NCI-H82 treated with DMSO at 0.1 percent for 48 hours (cell line): Measurements from ENCODE around the gene CAPN3.
A peak's percentile ranks its signal among the peaks of the same experiment; 100 is the strongest.

Experiments used
- DNase-seq: peaks from one replicate; lab custom pipeline; 2025; ENCODE audit not compliant: unreplicated experiment; lab: John Stamatoyannopoulos, UW

The CAPN3 gene

DNA sequence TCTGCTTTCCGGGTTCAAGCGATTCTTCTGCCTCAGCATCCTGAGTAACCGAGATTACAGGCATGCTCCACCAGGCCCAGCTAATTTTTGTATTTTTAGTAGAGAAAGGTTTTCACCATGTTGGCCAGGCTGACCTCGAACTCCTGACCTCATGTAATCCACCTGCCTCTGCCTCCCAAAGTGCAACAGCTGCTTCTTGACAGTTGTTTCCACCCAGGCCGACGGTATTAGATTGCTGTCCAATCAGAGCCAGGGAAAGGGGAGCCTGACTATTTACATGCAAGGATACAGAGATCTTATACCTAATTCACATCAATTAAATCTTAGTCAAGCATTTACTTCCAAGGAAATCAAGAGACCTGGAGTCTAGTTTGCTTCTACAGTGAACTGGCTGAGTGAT, 4.0 kb upstream of the CAPN3 start:
- DNase-seq = no peak

DNA sequence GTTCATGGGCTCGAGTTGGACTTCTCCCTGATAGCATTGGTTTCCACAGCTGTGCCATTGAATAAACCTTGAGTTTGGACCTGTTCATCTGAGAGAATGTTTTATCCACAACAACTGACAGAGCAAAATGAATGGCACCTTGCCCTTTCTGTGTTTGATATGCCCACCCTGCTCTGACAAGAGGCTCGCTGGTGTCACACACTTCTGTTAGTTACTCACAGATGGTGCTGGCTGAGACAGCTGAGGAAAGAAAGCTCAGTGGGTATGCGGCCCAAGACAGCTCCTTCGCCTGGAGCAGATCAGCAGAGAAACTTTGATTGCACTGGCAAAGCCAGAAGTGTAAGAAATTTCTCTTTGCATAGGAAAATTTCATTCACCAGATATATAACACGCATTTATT, 2.5 kb upstream of the CAPN3 start:
- DNase-seq = no peak

- no peak for DNase-seq
Measured at GRCh38 chr15:42358141-42358540, 1.2 kb upstream of the CAPN3 start.

DNA sequence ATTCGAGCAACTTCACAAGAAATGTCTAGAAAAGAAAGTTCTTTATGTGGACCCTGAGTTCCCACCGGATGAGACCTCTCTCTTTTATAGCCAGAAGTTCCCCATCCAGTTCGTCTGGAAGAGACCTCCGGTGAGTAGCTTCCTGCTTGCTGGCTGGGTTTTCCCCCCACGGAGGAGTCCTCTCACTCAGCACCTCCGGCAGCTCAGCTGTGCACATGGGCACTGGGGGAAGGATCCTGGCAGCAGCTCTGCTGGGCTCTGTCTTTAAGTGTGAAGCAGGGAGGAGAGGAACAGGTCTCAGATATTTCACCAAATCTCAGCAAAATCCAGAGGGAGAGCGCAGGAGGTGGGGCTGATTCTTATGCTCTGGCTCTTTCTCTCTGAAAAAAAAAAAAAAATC, 684 bp downstream of the CAPN3 start:
- no peak for DNase-seq

- DNase-seq = no peak
Measured at GRCh38 chr15:42360535-42361112, 1.3 kb downstream of the CAPN3 start.

DNA sequence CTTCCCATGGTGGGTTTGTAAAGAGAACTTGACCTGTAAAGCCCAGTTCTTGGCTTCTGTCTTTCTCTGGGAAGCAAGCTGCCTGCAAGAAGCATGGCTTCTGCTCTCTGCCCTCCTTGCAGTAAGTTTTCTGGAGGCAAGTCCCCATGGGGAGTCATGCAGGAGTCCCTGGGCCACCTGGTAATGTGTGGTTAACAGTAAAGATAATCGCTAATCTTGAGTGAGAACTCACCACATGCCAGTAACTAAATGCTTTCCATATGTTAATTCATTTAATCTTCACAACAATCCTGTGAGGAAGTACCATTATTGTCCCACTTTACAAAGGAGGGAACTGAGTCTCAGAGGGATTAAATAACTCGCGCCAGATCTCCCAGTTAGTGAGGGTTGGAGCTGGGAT, 4.2 kb downstream of the CAPN3 start:
- DNase-seq = peak; percentile 36

- DNase-seq = peak; percentile 53
Measured at GRCh38 chr15:42363942-42364341, 4.6 kb downstream of the CAPN3 start.

- DNase-seq = peak; percentile 75
Measured at GRCh38 chr15:42364529-42364928, 5.2 kb downstream of the CAPN3 start.

DNA sequence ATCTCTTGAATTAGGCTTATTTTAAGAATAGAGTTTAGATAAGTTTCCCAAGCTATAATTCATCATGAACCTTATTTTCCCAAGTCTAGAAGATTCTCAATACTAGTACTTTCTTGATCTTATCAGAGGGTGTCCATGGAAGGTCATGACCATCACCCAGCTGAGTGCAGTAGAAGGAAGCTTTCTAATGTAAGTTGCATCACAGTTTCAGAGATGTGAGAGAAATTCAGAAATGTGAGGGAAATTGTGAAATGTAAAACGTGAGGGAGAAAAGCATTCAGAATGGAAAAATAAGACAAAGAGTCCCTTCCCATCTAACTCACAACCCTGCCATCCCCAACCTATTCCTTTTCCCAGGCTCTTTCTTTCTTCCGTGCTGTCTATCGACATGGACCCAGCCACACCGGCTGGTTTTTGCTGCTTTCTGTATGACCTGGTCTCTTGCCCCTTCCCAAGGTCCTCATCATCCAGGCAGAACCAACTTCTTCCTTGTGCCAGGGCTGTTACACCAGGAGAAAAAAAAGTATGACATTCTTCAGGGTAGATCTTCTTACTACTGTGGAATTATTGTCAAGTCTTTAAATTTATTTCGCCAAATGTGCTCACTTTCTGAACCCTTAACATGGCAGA, 6.7 kb downstream of the CAPN3 start:
- DNase-seq = no peak

GRCh38 chr15:42367041-42367440, 7.7 kb downstream of the CAPN3 start:
- DNase-seq = no peak

DNA sequence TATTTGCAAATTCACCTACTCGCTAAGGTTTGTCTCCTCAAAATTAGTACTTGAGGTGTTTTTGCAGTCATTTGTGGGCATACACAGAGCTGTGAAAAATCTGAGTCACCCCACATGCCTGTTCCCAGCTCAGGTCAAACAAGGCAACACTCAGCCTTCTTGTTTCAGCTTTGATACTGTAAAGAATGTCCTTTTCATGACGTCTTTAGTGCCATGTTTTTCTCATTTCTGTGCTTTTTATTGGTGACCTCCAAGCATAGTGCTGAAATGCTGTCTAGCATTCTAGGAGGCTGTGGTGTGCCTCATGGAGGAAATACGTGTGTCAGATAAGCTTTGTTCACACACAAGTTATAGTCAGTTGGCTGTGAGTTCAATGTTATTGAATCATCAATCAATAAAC, 8.8 kb downstream of the CAPN3 start:
- DNase-seq = no peak

GRCh38 chr15:42371096-42371495, 11.8 kb downstream of the CAPN3 start:
- no peak for DNase-seq

DNA sequence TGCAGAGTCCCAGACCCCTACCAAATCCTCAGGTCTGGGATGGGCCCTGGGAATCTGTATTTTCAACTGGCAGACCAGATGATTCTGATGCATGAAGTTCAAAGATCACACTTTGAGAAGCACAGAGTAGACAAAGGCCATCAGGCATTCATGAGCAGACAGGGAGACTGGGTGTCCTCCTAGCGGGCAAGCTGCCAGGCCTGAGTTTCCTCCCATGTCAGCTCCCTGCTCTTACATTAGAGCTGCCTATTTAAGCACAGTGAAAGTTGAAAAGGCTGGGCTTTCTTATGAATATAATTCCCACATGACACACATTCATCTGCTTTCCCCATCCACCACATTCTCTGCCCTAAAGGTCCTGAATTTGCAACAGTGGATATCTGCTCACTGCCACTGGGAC, 14.0 kb downstream of the CAPN3 start:
- DNase-seq = no peak

DNA sequence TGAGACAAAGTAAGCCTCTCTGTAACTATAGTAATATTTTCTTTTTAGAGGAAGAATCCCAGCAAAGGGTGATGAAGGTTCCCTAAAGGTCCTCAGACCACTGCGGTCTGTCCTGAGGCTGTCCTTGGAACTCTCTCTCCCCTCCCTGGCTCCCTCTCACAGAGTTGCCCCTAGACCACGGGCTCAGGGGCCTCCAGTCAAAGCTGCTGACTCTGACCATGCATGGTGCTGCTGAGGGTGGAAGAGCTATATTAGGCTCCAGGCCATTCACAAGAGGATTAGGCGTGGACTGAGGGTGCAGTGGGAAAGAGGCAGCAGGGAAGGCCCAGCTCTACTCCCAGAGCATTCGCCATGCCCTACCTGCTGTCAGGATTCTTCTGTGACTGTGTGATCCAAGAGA, 14.6 kb downstream of the CAPN3 start:
- no peak for DNase-seq

- no peak for DNase-seq
Measured at GRCh38 chr15:42374810-42375209, 15.5 kb downstream of the CAPN3 start.

- no peak for DNase-seq
Measured at GRCh38 chr15:42375252-42375651, 16.0 kb downstream of the CAPN3 start.

DNA sequence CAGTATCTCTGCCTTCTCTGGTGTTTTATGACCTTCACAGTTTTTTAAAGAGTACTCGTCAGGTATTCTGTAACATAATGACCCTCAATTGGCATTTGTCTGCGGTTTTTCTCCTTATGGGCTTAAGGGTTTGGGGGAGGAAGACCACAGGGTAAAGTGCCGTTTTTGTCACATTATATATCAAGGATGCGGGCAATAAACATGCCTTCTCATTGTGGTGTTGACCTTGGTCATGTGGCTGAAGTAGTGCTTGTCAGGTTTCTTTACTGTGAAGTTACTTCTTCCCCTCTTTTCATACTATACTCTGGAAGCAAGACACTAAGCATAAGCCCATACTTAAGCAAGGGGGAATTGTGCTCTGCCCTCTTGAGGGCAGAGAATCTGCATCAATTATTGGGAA, 16.6 kb downstream of the CAPN3 start:
- no peak for DNase-seq

DNA sequence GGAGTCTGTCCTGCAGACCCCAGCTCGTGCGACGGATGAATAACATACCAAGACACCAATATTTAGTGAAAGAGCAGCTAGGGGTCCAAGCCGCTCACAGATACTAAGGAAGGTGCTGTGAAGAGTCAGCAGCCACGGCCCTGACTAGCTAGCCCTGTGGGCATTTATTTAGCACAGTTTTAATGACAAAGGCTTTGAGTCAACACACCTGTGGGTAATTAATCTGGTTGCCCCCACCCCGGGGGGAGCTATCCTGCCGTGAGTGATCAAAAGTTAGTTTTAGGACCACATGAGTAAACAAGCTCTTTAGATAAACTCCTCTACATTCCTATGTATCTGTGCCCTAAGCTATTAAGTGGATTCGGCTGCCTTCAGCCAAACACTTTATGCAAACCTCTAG, 18.7 kb downstream of the CAPN3 start:
- DNase-seq = no peak

- DNase-seq = no peak
Measured at GRCh38 chr15:42384597-42384996, 25.3 kb downstream of the CAPN3 start.

- DNase-seq = peak; percentile 42
Measured at GRCh38 chr15:42385206-42385979, 26.1 kb downstream of the CAPN3 start.

- DNase-seq = no peak
Measured at GRCh38 chr15:42385980-42386700, 26.8 kb downstream of the CAPN3 start.

DNA sequence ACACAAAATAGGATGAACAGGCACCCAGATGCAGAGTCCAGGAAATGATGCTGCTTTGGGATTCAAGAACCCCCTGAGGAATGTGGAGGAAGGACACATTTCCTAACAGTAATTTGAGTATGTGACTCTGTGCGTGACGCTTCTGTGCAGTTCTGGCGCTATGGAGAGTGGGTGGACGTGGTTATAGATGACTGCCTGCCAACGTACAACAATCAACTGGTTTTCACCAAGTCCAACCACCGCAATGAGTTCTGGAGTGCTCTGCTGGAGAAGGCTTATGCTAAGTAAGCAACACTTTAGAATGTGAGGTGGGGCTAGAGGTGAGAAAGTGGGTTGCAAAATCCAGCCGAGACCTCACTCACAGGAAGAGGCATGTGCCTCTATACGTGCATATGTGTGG, 28.3 kb downstream of the CAPN3 start:
- DNase-seq = no peak
